GM12878 (cell line): ENCODE measurements around the gene THSD4. TPM values are rescaled to one million over a fixed set of nuclear protein-coding genes. Genes with fewer than 3 reads are reported as not detected.

Source experiments
- ATAC-seq: fragments of 200-7000 bp; cut with Tn5 transposase; 3 replicates; pipeline ENCODE4 v1.9.1; 2020; ENCODE audit warnings: mild to moderate bottlenecking, moderate library complexity
- BruUV-seq: library from RNA; stranded (reverse); fragments of 400-500 nt; replicated peaks from 2 replicates; lab custom pipeline; 2021; lab: Mats Ljungman, UMichigan
- CTCF ChIA-PET: fragments of 300-600 bp; sonication (Branson Sonifier 250); formaldehyde crosslinking; extraction: SDS; loops from one replicate; lab custom pipeline; 2021; ENCODE audit warnings: inconsistent platforms; lab: Yijun Ruan, JAX
- POLR2A ChIA-PET: fragments of 350-600 bp; formaldehyde crosslinking; extraction: SDS; loops from one replicate; lab custom pipeline; 2021; ENCODE audit warnings: inconsistent platforms; lab: Charles Lee
- RAD21 ChIA-PET: fragments of 300-600 bp; sonication (Branson Sonifier 250); formaldehyde crosslinking; loops from one replicate; lab custom pipeline; 2023; ENCODE audit warnings: antibody characterized with exemption; ENCODE audit not compliant: unreplicated experiment; lab: Charles Lee
- SMC1A ChIA-PET: fragments of 300-600 bp; sonication (Branson Sonifier 250); formaldehyde crosslinking; loops from one replicate; lab custom pipeline; 2023; ENCODE audit not compliant: unreplicated experiment, uncharacterized antibody; lab: Charles Lee
- DNase-seq: peaks from one replicate; pipeline ENCODE4 v3.0.0-alpha.2; 2011; ENCODE audit warnings: low read depth, low spot score
- FAIRE-seq: peaks from 3 replicates; lab custom pipeline; 2011; peaks lifted over from hg19 to GRCh38; lab: Jason Lieb, UNC
- H2AFZ ChIP-seq: 2 replicates; pipeline ENCODE4 v1.6.0; 2011; ENCODE audit warnings: low read depth, low read length, control low read depth; ENCODE audit not compliant: control insufficient read depth
- H3K27ac ChIP-seq: 2 replicates; pipeline ENCODE4 v1.5.1; 2011; ENCODE audit warnings: control low read depth; ENCODE audit not compliant: control insufficient read depth, insufficient read depth
- H3K27me3 ChIP-seq, 2 experiments: replicated peaks in 1 of 2; 2 replicates each; pipeline versions ENCODE4 v1.6.0 to v1.6.1; 2011; ENCODE audit warnings: low read length in 1 of 2; ENCODE audit not compliant: control insufficient read depth in 2 of 2, insufficient read depth in 2 of 2
- H3K36me3 ChIP-seq, 2 experiments: 2 replicates each; pipeline ENCODE4 v1.5.1; 2011; ENCODE audit warnings: low read length in 1 of 2; ENCODE audit not compliant: control insufficient read depth in 2 of 2, insufficient read depth in 2 of 2
- H3K4me1 ChIP-seq: 2 replicates; pipeline ENCODE4 v1.6.1; 2011; ENCODE audit warnings: mild to moderate bottlenecking, low read length, moderate library complexity, mixed read lengths; ENCODE audit not compliant: control insufficient read depth, insufficient read depth
- H3K4me2 ChIP-seq: 2 replicates; pipeline ENCODE4 v1.6.0; 2011; ENCODE audit warnings: control low read depth; ENCODE audit not compliant: control insufficient read depth, insufficient read depth
- H3K4me3 ChIP-seq: fragments of 200-600 bp; sonication (generic); 2 replicates; pipeline ENCODE4 v1.5.1; 2016
- H3K79me2 ChIP-seq: 2 replicates; pipeline ENCODE4 v1.6.0; 2011; ENCODE audit warnings: low read length; ENCODE audit not compliant: control insufficient read depth, insufficient read depth
- H3K9ac ChIP-seq: 2 replicates; pipeline ENCODE4 v1.8.0; 2011; ENCODE audit warnings: low read length, control low read depth, mixed read lengths; ENCODE audit not compliant: control insufficient read depth, insufficient read depth
- H3K9me3 ChIP-seq: replicated peaks from 3 replicates; pipeline ENCODE4 v1.5.1; 2011; ENCODE audit warnings: mild to moderate bottlenecking, low read length; ENCODE audit not compliant: control insufficient read depth, insufficient read depth
- H4K20me1 ChIP-seq: 2 replicates; pipeline ENCODE4 v1.6.0; 2011; ENCODE audit not compliant: control insufficient read depth, insufficient read depth
- CREB1 ChIP-seq: IDR thresholded peaks from 2 replicates; pipeline ENCODE4 v1.6.1; 2012; ENCODE audit warnings: low read depth, mild to moderate bottlenecking, inconsistent platforms
- DPF2 ChIP-seq: fragments of 450-650 bp; IDR thresholded peaks from 2 replicates; pipeline ENCODE4 v1.6.1; 2017; ENCODE audit warnings: mild to moderate bottlenecking
- E2F4 ChIP-seq: IDR thresholded peaks from 2 replicates; pipeline ENCODE4 v1.6.1; 2012; ENCODE audit warnings: low read depth, low read length, improper control_type of control experiment
- EGR1 ChIP-seq, 2 experiments: IDR thresholded peaks; 1 replicate in 1 of 2; 2 replicates in 1 of 2; pipeline ENCODE4 v1.6.1; 2011 to 2012; ENCODE audit warnings: low read depth in 2 of 2, low read length in 2 of 2, borderline replicate concordance in 1 of 2, mild to moderate bottlenecking in 1 of 2, moderate library complexity in 1 of 2
- ETV6 ChIP-seq, 2 experiments: fragments of 450-650 bp in 1 of 2; IDR thresholded peaks in 1 of 2; conservative IDR thresholded peaks in 1 of 2; 2 replicates each; pipeline ENCODE4 v1.6.1; 2014; ENCODE audit warnings: antibody characterized with exemption in 1 of 2, borderline replicate concordance in 1 of 2, low read depth in 1 of 2, mild to moderate bottlenecking in 1 of 2, moderate library complexity in 1 of 2
- GATAD2B ChIP-seq: fragments of 450-650 bp; conservative IDR thresholded peaks from 2 replicates; pipeline ENCODE4 v1.6.1; 2017; ENCODE audit warnings: low read depth, mild to moderate bottlenecking, moderate library complexity
- IRF4 ChIP-seq: IDR thresholded peaks from 2 replicates; pipeline ENCODE4 v1.6.1; 2011; ENCODE audit warnings: low read depth, low read length
- JUNB ChIP-seq: IDR thresholded peaks from 2 replicates; pipeline ENCODE4 v1.6.1; 2016; ENCODE audit warnings: antibody characterized with exemption, mild to moderate bottlenecking
- KDM1A ChIP-seq: fragments of 200-600 bp; sonication (generic); IDR thresholded peaks from 2 replicates; pipeline ENCODE4 v1.6.1; 2016; ENCODE audit warnings: borderline replicate concordance
- MTA3 ChIP-seq: IDR thresholded peaks from 2 replicates; pipeline ENCODE4 v1.6.1; 2012; ENCODE audit warnings: low read length, inconsistent platforms, borderline replicate concordance
- NR2C2 ChIP-seq: IDR thresholded peaks from 2 replicates; pipeline ENCODE4 v1.6.1; 2011; ENCODE audit warnings: borderline replicate concordance, low read depth; ENCODE audit not compliant: control insufficient read depth, insufficient read length
- RB1 ChIP-seq: fragments of 450-650 bp; formaldehyde crosslinking; IDR thresholded peaks from 2 replicates; pipeline ENCODE4 v1.6.1; 2017; ENCODE audit warnings: mild to moderate bottlenecking, borderline replicate concordance
- RCOR1 ChIP-seq: conservative IDR thresholded peaks from 2 replicates; pipeline ENCODE4 v1.6.1; 2012; ENCODE audit warnings: low read depth, low read length, improper control_type of control experiment
- STAT3 ChIP-seq: IDR thresholded peaks from 2 replicates; pipeline ENCODE4 v1.6.1; 2011; ENCODE audit warnings: low read depth, low read length, improper control_type of control experiment
- SUPT20H ChIP-seq: IDR thresholded peaks from 2 replicates; pipeline ENCODE4 v1.6.1; 2011; ENCODE audit warnings: low read depth, mild to moderate bottlenecking, low read length, moderate library complexity, borderline replicate concordance; ENCODE audit not compliant: control insufficient read depth
- TAF1 ChIP-seq: IDR thresholded peaks from 2 replicates; pipeline ENCODE4 v1.6.1; 2011; ENCODE audit warnings: mild to moderate bottlenecking, low read depth, low read length, borderline replicate concordance
- WGBS: methylation state at CpG from one replicate; pipeline ENCODE4 v1.1.6; 2016; ENCODE audit warnings: low lambda C conversion rate; ENCODE audit not compliant: insufficient replicate concordance, insufficient coverage; ENCODE audit errors: missing lambda C conversion rate; 5-methylcytosine and 5-hydroxymethylcytosine counted together
- in situ Hi-C: fragments of 300-500 bp; cut with MboI; formaldehyde crosslinking; loops from 9 replicates; pipeline ENCODE4 v1.14.3; 2018; ENCODE audit warnings: mixed read lengths
- intact Hi-C: fragments of 100-400 bp; cut with micrococcal nuclease; formaldehyde crosslinking; loops from one replicate; pipeline ENCODE4 v1.14.2; 2022; ENCODE audit not compliant: unreplicated experiment
- polyA plus RNA-seq, 11 experiments: library from polyadenylated mRNA; depleted of rRNA in 4 of 11; unstranded in 6 of 11; stranded (reverse) in 5 of 11; fragments of >200 nt; fragmentation: Nextera tagmentation in 4 of 11; fragmentation: Illumina TruSeq in 1 of 11; extraction: Ambion mirVana in 4 of 11; extraction: Trizol in 1 of 11; gene quantifications; 1 replicate in 1 of 11; 2 replicates in 10 of 11; pipeline versions ENCODE4 v1.2.1 to v1.2.3, GENCODE V29; 2011 to 2016; ENCODE audit warnings: inconsistent platforms in 2 of 11, missing spikeins in 2 of 11, low read depth in 1 of 11
- total RNA-seq, 4 experiments: library from RNA; depleted of rRNA in 3 of 4; stranded (reverse); fragments of >200 nt in 3 of 4; fragmentation: Illumina TruSeq in 1 of 4; extraction: Trizol in 1 of 4; gene quantifications; 2 replicates each; pipeline versions ENCODE4 v1.2.1 to v1.2.3, GENCODE V29; 2013 to 2021
- TF ChIP-seq, protein P1 (sequence below): fragments of 450-650 bp; IDR thresholded peaks from 2 replicates; pipeline ENCODE4 v1.6.1; 2018; ENCODE audit warnings: borderline replicate concordance, mild to moderate bottlenecking; ENCODE audit not compliant: partially characterized antibody

The THSD4 gene
- total and polyA plus RNA-seq, 10 of the 15 experiments (the other 5 are each of a cell fraction or from before 2014, with no cell fraction given) = 0.04 to 0.13 (median 0.05) TPM; not detected in 7

DNA sequence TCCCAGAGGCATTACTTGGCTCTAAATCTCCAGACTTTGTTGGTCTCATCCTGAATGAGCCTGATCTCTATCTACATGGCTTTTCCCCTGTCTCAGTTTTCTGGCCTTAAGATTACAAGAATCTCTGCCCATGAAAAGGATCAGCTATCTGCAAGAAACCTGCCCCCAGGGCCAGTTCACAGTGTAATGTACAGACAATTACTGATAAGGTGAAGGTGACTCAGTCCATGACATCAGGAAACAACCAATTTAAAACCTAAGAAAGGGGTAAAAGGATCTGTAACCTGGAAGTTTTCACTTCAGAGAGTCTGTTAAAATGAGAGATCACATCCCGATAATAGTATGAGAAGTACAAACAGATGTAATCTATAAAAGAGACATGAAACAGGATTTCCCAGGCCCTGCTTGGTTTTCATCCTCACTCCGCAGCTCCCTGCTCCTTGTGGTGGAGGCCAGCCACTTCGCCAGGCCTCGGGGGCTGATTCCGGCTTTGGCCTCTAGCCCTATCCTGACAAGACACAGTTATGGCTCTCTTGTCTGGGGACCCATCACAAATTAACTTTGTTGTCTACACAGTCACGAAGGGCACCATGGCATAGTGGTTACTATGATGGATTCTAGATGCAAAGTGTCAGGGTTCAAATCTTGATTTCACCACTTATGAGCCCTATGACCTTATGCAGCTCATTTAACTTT is 136.9 kb downstream of the THSD4 start (continued):
- TF ChIP-seq JUNB (no peak), RCOR1 (no peak)
- TF ChIP-seq, all 136 proteins: peak for 0

DNA sequence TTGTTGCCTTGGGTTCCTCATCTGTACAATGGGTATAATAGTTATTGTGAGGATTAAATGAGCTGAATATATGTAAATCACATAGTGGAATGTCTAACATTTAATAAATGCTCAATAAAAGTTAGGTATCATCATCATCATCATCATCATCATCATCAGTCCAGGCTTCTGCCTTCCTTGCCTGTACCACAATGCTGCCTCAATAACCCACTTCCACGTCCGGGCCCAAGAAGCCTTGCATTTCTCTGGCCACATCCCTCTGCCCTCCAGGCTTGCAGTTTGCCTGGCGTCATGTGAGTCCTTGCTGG is 137.4 kb downstream of the THSD4 start:
- intact Hi-C loops = no loop called here
- no peak overlapping the region for H3K4me2 ChIP-seq
- no peak for ATAC-seq
- FAIRE-seq = no peak
- no peak overlapping the region for H3K9ac ChIP-seq
- TF ChIP-seq IRF4 (no peak), TAF1 (no peak), E2F4 (no peak), MTA3 (no peak), JUNB (no peak), KDM1A (no peak), CREB1 (no peak), DPF2 (no peak), EGR1 (IDR thresholded peaks at IDR 0.05; ENCODE audit: borderline replicate concordance in 1 of 2, low read depth in 2 of 2, low read length in 2 of 2) (no peak), GATAD2B (no peak), SUPT20H (no peak), ETV6 (conservative IDR thresholded peaks at IDR 0.05 in 1 of 2, IDR thresholded peaks at IDR 0.05 in 1 of 2; ENCODE audit: borderline replicate concordance in 1 of 2, low read depth in 1 of 2) (no peak), RB1 (no peak), NR2C2 (no peak), STAT3 (no peak)
- TF ChIP-seq, protein P1, sequence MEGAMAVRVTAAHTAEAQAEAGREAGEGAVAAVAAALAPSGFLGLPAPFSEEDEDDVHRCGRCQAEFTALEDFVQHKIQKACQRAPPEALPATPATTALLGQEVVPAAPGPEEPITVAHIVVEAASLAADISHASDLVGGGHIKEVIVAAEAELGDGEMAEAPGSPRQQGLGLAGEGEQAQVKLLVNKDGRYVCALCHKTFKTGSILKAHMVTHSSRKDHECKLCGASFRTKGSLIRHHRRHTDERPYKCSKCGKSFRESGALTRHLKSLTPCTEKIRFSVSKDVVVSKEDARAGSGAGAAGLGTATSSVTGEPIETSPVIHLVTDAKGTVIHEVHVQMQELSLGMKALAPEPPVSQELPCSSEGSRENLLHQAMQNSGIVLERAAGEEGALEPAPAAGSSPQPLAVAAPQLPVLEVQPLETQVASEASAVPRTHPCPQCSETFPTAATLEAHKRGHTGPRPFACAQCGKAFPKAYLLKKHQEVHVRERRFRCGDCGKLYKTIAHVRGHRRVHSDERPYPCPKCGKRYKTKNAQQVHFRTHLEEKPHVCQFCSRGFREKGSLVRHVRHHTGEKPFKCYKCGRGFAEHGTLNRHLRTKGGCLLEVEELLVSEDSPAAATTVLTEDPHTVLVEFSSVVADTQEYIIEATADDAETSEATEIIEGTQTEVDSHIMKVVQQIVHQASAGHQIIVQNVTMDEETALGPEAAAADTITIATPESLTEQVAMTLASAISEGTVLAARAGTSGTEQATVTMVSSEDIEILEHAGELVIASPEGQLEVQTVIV = no peak
- SMC1A ChIA-PET = no interaction called here
- H3K36me3 ChIP-seq = no peaks in the 10 kb centered on the region
- BruUV-seq = no TSS peak
- no peak overlapping the region for H3K27ac ChIP-seq
- no peak overlapping the region for H3K4me3 ChIP-seq
- no peak for DNase-seq
- no peaks in the 10 kb centered on the region for H3K4me1 ChIP-seq
- RAD21 ChIA-PET = no interaction called here
- H2AFZ ChIP-seq = no peak overlapping the region
- H3K27me3 ChIP-seq = no peaks in the 10 kb centered on the region; a peak in 1 of 4 replicates
- WGBS = 19% methylated on average over 3 of the region's 3 CpGs
- no peaks in the 10 kb centered on the region for H3K79me2 ChIP-seq
- CTCF ChIA-PET = no interaction called here
- no peaks in the 10 kb centered on the region for H3K9me3 ChIP-seq
- H4K20me1 ChIP-seq = no peaks in the 10 kb centered on the region
- POLR2A ChIA-PET = no interaction called here
- in situ Hi-C loops = no loop called here
